ENCODE measurements around the gene ZNF746.

Gene ZNF746

GRCh38 chr7:149436358-149436757, 61.3 kb downstream of the ZNF746 start:
- in situ Hi-C loops (cut with MboI; ENCODE audit: low pct_unique_long_range_greater_than_20kb, low sequenced_read_pairs): no loop called here

GRCh38 chr7:149433124-149433523, 64.5 kb downstream of the ZNF746 start:
- no peak for DNase-seq
- in situ Hi-C loops (cut with MboI; ENCODE audit: low pct_unique_long_range_greater_than_20kb, low sequenced_read_pairs): no loop called here

More at GRCh38 chr7:149436358-149436757, 61.3 kb downstream of the ZNF746 start:
- DNase-seq: no peak

GRCh38 chr7:149432121-149432691, 65.4 kb downstream of the ZNF746 start:
- no peak for DNase-seq
- in situ Hi-C loops (cut with MboI; ENCODE audit: low pct_unique_long_range_greater_than_20kb, low sequenced_read_pairs): no loop called here

GRCh38 chr7:149431486-149432120, 66.0 kb downstream of the ZNF746 start:
- in situ Hi-C loops (cut with MboI; ENCODE audit: low pct_unique_long_range_greater_than_20kb, low sequenced_read_pairs): no loop called here
- no peak for DNase-seq

- in situ Hi-C loops (cut with MboI; ENCODE audit: low pct_unique_long_range_greater_than_20kb, low sequenced_read_pairs): no loop called here
- DNase-seq: peak; percentile 26
These were observed 67.4 kb downstream of the ZNF746 start for GRCh38 chr7:149430192-149430591.

- in situ Hi-C loops (cut with MboI; ENCODE audit: low pct_unique_long_range_greater_than_20kb, low sequenced_read_pairs): no loop called here
These were observed 69.7 kb downstream of the ZNF746 start for GRCh38 chr7:149427893-149428292.

GRCh38 chr7:149427096-149427680, 70.4 kb downstream of the ZNF746 start:
- in situ Hi-C loops (cut with MboI; ENCODE audit: low pct_unique_long_range_greater_than_20kb, low sequenced_read_pairs): no loop called here
- no peak for DNase-seq

More at GRCh38 chr7:149427893-149428292, 69.7 kb downstream of the ZNF746 start:
- no peak for DNase-seq

- in situ Hi-C loops (cut with MboI; ENCODE audit: low pct_unique_long_range_greater_than_20kb, low sequenced_read_pairs): no loop called here
- no peak for DNase-seq
These were observed 74.0 kb downstream of the ZNF746 start for GRCh38 chr7:149423449-149424110.

- in situ Hi-C loops (cut with MboI; ENCODE audit: low pct_unique_long_range_greater_than_20kb, low sequenced_read_pairs): no loop called here
- no peak for DNase-seq
These were observed 74.7 kb downstream of the ZNF746 start for GRCh38 chr7:149422914-149423301.
